ENCODE measurements around the gene ZNF735.
"Not testable (repeated sequence)": the region's sequence is repeated elsewhere in the genome, so short reads cannot be mapped to it uniquely, and the experiment has no call there.

Gene ZNF735

DNA sequence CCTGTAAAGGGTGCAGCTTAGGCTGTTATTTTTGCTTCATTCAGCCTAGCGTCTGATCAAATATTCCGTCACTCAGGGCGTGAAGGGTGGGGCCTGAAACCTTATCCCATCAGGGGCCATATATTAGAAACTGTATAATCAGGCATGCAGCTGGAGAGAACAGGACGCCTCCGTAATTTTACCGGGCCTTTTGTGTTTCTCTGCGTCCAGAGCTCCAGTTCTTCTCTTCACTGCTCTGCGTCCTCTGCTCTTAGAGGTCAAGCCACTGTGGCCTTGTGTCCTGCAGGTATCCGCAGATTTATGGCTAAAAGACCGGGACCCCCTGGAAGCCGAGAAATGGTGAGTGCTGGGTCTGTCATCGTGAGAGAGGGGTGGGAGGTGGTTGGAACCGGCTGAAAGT lies at the start of gene ZNF735:
TSS of gene ZNF735 (plus strand) at position 301 of the 400 bp plus-strand sequence. CDS start at position 301, 0 bp downstream.
- DNase-seq: no peak

DNA sequence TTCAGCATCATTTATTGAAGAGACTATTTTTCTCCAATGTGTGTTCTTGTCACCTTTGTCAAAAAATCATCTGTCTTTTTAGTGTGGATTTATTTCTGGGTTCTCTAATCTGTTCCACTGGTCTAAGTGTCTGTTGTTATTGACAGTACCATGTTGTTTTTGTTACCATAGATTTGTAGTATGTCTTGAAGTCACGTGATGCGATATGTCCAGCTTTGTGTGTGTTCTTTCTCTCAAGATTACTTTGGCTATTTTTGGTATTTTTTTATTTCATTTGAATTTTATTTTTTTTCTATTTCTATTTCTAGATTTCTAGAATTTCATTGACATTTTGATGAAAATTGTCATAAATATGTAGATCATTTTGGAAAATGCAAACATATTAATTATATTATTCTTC lies 36.0 kb upstream of the ZNF735 start:
- not testable (repeated sequence) for DNase-seq

DNA sequence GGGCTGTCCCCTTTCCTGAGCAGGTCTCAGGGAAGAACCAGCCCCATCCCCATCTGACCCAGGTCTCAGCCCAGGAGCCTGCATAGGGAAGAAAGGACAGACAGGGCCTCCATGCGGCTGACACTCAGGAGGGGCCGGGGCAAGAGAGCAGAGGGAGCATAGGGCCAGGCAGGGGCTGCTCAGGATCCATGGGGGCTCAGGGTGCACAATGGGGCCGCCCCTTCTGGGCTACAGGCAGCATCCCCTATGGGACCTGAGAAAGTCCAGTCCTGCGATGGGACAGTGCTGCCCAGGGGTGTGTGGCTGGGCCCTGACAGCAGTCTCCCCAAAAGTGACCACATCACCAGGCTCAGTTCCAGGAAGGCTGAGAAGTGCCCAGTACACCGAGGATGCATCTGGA lies 32.7 kb upstream of the ZNF735 start:
- no peak for DNase-seq

DNA sequence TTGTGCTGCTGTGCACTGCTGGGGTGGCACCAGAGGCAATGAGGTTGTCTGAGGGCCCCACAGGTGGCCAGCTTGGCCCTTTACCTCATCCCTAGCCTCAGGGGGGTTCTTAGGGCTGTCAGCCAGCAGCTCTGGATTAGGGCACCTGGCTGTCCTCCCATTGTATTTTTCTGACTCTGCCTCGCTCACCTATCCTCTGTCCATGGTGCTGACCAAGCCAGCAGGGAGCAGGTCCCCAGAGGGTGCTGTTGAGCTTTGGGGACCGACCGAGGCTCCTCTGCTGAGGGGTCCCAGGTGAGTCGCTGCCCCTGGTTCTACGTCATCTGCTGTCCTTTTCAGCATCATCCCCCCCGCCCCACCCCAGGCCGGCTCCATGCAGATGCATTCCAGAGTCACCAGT lies 32.1 kb upstream of the ZNF735 start:
- no peak for DNase-seq

DNA sequence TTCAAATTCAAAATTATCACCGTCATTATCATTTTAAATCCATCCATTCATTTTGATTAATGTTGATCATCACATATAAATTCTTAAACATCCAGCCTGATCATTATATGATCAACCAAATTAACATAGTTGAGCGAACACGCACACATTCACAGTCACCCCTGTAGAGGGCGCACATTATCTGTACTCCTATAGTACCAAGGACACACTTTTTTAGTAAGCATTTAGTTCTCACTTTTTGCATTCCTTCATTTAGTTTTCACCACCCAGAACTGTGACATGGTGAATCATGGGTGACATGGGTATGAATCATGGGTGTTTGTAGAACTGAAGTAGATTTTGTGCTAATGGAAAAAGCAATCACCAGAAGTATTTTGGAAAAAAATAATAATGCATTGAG lies 26.0 kb upstream of the ZNF735 start:
- peak in 1 of 2 donors; percentile 19 for DNase-seq

DNA sequence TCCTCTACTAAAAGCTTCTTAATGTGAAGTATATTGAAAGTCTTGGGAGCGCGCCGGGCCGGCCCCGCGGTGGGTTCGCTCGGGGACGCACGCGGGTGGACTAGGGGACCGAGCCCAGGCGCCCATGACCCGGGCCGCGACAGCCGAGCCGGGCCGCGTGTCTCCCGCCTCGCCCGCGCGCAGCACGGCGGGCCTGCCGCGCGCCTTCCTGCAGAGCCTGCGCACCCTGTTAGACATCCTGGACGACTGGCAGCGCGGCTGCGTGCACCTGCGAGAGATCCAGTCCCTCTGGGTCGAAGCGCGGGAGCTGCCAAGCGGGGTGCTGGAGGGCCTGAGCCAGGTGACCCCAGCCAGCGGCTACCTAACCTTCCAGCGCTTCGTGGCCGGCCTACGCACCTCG lies 25.4 kb upstream of the ZNF735 start:
- DNase-seq: no peak

DNA sequence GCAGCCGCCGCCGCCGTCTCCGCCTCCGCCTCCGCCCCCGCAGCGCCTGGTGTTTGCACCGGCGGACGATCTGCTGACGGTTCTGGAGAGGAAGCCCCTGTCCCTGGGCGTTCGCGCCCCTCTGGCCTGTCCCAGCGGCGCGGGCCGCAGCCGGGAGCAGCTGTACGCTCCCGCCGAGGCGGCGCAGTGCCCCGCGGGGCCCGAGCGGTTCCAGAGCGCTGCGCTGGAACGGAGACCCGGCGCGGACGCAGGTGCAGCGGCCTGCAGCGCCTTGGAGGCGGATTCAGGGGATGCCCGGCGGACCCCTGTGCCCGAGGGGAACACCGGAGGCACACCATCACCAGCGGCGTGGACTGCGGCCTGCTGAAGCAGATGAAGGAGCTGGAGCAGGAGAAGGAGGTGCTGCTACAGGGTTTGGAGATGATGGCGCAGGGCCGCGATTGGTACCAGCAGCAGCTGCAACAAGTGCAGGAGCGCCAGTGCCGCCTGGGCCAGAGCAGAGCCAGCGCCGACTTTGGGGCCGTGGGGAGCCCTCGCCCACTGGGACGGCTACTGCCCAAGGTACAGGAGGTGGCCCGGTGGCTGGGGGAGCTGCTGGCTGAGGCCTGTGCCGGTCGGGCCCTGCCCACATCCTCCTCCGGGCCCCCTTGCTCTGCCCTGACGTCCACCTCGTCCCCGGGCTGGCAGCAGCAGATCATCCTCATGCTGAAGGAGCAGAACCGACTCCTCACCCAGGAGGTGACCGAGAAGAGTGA lies 24.8 kb upstream of the ZNF735 start:
- no peak for DNase-seq

DNA sequence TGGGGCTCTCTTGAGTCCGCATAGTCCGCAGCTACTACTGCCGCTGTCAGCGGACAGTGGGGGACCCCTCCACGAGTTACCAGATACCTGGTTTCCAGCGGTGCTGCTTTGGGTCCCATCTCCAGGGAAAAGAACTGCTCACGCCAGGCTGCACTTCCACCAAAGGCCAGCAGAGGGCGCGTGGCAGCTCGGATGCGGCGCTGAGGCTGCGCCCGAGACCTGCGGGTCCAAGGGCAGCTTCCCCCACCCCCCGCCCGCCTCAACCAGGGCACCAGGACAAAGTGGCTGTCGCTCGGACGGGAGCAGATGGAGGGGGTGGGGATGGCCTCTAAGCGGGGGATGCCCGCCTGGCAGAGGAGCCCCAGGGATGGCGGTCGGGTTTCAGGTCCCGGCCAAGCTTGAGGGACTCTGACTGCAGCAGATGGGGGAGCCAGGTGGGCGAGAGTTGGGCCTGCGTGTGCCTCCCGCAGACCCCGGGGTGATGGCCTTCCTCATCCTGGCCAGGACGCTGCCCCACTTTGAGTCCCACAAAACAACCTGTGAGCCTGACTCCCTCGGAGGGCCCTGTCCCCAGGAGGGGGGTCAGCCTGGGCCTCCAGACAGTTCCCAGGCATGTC lies 23.8 kb upstream of the ZNF735 start:
- peak in 1 of 2 donors; percentile 30 for DNase-seq

DNA sequence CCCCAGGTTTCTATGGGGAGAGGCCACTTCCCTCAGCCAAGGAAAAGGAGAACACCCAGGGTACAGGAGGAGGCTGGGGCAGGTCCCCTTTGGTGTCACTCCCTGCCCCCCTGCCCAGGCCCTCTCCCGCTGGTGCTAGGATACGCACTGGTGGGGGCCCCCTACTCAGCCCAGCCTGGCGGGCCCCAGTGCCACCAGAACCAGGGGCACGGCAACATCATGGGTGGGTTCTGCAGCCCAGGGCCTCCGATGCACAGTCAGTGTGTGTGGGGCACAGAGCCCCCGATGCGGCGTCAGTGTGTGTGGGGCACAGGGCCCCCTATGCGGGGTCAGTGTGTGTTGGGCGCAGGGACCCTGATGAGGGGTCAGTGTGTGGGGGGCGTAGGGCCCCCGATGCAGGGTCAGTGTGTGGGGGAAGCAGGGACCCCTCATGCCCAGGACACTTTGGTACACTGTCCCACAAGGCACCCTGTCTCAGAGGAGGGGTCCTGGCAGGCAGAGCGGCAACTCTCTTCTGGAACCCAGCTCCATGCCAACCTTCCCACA lies 23.1 kb upstream of the ZNF735 start:
- DNase-seq: no peak

DNA sequence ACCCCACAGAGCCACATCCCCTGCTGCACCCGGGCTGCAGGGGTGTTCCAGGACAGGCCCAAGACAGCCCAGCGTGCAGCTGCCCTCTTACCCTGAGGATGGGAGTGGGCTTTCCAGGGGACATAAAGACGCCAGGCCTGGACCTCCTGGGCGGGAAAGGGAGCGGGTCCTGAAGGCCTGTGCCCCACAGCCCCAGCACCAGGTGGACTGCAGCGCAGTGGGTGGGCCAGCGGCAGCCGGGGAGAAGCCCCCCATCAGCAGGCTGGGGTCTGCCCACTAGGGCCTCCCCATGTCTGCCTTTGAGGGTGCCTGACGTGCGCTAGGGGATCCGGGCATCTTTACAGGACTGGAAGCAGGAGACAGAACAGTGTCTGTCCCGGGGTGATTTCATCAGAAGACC lies 22.6 kb upstream of the ZNF735 start:
- no peak for DNase-seq

DNA sequence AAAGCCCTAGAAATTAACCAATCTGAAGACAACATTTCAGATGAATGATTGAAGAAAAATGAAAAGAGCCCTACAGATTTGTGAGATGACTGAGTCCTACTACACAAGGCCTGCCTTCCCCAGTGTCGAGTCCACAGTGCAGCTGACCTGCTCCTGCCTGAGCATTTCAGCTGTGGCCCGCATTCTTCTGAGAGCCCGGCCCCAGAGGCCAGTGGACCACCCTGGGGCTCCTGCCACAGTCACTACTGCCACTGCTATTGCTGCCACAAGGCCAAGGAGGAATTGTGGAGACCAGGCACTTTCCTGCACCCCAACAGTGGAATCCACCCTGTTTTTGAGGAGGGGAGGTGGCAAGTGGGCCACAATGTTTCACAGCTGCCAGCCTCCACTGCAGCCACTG lies 19.6 kb upstream of the ZNF735 start:
- DNase-seq: no peak

DNA sequence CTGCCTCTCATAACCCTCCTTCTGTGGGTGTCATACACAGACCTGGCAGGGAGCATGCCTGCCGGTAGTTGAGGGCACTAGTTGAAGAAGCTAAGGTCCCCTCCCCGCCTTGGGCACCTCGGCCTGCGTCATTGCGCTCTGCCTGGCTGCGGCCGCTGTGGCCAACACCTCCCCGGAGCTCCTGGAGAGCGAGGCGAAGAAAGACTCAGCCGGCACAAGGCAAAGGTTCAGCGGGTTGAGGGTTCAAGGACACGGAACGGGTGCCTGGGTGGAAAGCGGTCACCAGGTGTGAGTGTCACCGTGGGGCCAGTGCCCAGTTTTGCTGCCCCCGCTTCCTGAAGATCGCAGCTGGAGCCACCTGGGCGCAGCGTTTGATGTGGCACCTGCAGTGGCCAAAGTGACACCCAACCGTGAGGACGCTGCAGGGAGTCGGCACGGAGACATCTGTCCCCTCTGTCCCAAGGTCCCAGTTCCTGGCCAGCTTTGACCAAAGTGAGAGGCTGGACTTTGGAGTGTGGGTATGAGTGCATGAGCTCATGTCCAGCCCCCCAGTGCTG lies 14.8 kb upstream of the ZNF735 start:
- no peak for DNase-seq

DNA sequence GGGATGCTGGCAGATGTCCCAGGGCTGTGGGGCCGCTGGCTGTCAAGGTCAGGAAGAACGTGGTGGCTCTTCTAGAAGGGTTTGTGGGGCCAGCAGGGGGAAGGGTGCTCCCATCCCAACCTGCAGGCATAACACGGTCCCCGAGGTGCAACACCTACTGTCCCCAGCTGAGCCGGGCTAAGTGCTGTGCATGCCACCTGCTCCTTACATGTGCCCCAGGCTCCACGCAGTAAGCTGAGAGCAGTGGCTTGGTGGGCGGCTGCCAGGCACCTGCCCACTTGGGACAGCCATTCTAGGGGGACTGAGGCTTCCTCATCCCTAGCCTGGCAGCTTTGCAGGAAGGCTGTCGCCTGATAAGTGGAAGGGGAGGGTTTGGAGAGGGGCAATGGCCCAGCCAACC lies 14.2 kb upstream of the ZNF735 start:
- no peak for DNase-seq

DNA sequence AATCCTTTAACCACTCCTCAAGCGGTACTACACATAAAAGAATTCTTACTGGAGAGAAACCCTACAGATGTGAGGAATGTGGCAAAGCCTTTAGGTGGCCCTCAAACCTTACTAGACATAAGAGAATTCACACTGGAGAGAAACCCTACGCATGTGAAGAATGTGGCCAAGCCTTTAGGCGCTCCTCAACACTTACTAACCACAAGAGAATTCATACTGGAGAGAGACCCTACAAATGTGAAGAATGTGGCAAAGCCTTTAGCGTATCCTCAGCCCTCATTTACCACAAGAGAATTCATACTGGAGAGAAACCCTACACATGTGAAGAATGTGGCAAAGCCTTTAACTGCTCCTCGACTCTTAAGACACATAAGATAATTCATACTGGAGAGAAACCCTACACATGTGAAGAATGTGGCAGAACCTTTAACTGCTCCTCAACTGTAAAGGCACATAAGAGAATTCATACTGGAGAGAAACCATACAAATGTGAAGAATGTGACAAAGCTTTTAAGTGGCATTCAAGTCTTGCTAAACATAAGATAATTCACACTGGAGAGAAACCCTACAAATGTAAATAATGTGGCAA lies 12.8 kb downstream of the ZNF735 start:
- DNase-seq: not testable (repeated sequence)

DNA sequence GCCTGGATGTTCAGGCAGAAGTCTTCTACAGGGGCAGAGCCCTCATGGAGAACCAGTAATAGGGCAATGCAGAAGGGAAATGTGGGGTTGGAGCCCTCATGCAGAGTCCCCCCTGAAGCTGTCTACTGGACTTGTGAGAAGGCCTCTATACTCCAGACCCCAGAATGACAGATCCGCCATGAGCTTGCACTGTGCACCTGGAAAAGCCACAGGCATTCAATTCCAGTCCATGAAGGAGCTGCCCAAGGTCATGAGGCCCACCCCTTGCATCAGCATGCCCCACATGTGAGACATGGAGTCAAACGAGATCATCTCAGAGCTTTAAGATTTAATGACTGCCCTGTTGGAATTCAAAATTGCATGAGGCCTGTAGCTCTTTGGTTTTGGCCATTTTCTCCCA lies 16.4 kb downstream of the ZNF735 start:
- DNase-seq: no peak

DNA sequence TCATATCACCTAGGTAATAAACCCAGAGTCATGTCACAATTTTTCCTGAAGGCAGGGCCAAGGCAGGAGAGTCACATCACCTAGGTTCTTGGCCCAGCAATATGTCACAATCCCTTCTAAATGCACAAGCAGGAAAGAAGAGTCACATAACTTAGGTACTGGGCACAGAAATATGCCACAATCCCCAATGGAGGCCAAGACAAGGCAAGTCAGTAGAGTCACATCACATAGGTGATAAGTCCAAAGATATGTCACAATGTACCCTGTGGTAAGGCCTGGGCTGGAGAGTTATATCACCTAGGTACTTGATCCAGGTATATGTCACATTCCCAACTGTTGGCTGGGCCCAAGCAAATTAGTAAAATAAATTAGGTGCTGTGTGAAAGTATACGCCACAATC lies 21.2 kb downstream of the ZNF735 start, which contains the start of gene ZNF679:
TSS of gene ZNF679 (plus strand) at position 301 of the 400 bp plus-strand sequence. CDS start 20,644 bp downstream, outside the sequence.
- DNase-seq: not testable (repeated sequence)

DNA sequence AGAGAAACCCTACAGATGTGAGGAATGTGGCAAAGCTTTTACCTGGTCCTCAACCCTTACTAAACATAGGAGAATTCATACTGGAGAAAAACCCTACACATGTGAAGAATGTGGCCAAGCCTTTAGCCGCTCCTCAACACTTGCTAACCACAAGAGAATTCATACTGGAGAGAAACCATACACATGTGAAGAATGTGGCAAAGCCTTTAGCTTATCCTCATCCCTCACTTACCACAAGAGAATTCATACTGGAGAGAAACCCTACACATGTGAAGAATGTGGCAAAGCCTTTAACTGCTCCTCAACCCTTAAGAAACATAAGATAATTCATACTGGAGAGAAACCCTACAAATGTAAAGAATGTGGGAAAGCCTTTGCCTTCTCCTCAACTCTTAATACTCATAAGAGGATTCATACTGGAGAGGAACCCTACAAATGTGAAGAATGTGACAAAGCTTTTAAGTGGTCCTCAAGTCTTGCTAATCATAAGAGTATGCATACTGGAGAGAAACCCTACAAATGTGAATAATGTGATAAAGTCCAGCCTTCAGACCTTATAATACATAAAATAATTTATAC lies 59.4 kb downstream of the ZNF735 start:
- DNase-seq: no peak

All from CD4-positive, alpha-beta T cell treated with Interleukin-4 for 1 hour (primary cell).